Measurements from ENCODE around the gene MRM3.
"Not testable (repeated sequence)": the region's sequence is repeated elsewhere in the genome, so short reads cannot be mapped to it uniquely, and the experiment has no call there.

- TF ChIP-seq CTCF (tag by site-specific recombination; IDR thresholded peaks at IDR 0.05); TCF7L2 (IDR thresholded peaks at IDR 0.05; ENCODE audit: borderline replicate concordance, low read depth, low read length); ZFP41 (tag by site-specific recombination; IDR thresholded peaks at IDR 0.05; ENCODE audit: borderline replicate concordance): not testable (repeated sequence)
These were observed 8.7 kb downstream of the MRM3 start for GRCh38 chr17:790874-791247.

All from HEK293 (cell line).